IMR-90 (cell line): Measurements from ENCODE around the gene TMEM269. TPM values are rescaled to one million over a fixed set of nuclear protein-coding genes. Genes with fewer than 3 reads are reported as not detected.
"Not testable (repeated sequence)": the region's sequence is repeated elsewhere in the genome, so short reads cannot be mapped to it uniquely, and the experiment has no call there.

Source experiments
- ATAC-seq: fragments of 200-7000 bp; cut with Tn5 transposase; 2 replicates; pipeline ENCODE4 v1.9.1; 2020; ENCODE audit warnings: low read depth, mild to moderate bottlenecking, moderate library complexity
- BruUV-seq: library from RNA; stranded (reverse); fragments of 400-500 nt; replicated peaks from 2 replicates; lab custom pipeline; 2021; lab: Mats Ljungman, UMichigan
- CTCF ChIA-PET: fragments of 300-600 bp; formaldehyde crosslinking; extraction: SDS; loops from one replicate; lab custom pipeline; 2021; ENCODE audit warnings: antibody characterized with exemption; lab: Yijun Ruan, JAX
- POLR2A ChIA-PET: fragments of 300-600 bp; sonication (Branson Sonifier 250); formaldehyde crosslinking; loops from one replicate; lab custom pipeline; 2022; ENCODE audit warnings: antibody characterized with exemption; ENCODE audit not compliant: unreplicated experiment; lab: Charles Lee
- DNase-seq: peaks from one replicate; pipeline ENCODE4 v3.0.0; 2013
- H2AFZ ChIP-seq: replicated peaks from 2 replicates; pipeline ENCODE3; 2013; ENCODE audit warnings: low read length, mild to moderate bottlenecking; ENCODE audit not compliant: poor library complexity
- H2AK5ac ChIP-seq: 2 replicates; pipeline ENCODE4 v1.6.1; 2013; ENCODE audit warnings: low read depth, low read length, inconsistent platforms
- H2AK9ac ChIP-seq: replicated peaks from 2 replicates; pipeline ENCODE3; 2013; ENCODE audit warnings: mild to moderate bottlenecking, low read depth, low read length, moderate library complexity; ENCODE audit not compliant: poor library complexity
- H2BK120ac ChIP-seq: 2 replicates; pipeline ENCODE4 v1.6.1; 2013; ENCODE audit warnings: low read depth, low read length, inconsistent platforms
- H2BK15ac ChIP-seq: 3 replicates; pipeline ENCODE4 v1.6.1; 2013; ENCODE audit warnings: low read depth, low read length, inconsistent platforms
- H2BK20ac ChIP-seq: 2 replicates; pipeline ENCODE4 v1.6.1; 2013; ENCODE audit warnings: low read depth, mild to moderate bottlenecking, inconsistent platforms, low read length, moderate library complexity
- H2BK5ac ChIP-seq: 2 replicates; pipeline ENCODE4 v1.6.1; 2013; ENCODE audit warnings: mild to moderate bottlenecking, low read depth, low read length, inconsistent platforms; ENCODE audit not compliant: poor library complexity, severe bottlenecking
- H3K14ac ChIP-seq: replicated peaks from 2 replicates; pipeline ENCODE4 v1.6.1; 2013; ENCODE audit warnings: low read depth, low read length, inconsistent platforms
- H3K18ac ChIP-seq: 2 replicates; pipeline ENCODE4 v1.6.1; 2013; ENCODE audit warnings: low read depth, low read length, control low read depth
- H3K23ac ChIP-seq: 2 replicates; pipeline ENCODE4 v1.6.1; 2013; ENCODE audit warnings: low read depth, low read length, inconsistent platforms
- H3K27ac ChIP-seq: 2 replicates; pipeline ENCODE4 v1.5.1; 2013; ENCODE audit warnings: mild to moderate bottlenecking, control low read depth, low read length; ENCODE audit not compliant: insufficient read depth
- H3K27me3 ChIP-seq: 2 replicates; pipeline ENCODE4 v1.6.1; 2013; ENCODE audit warnings: low read length; ENCODE audit not compliant: control insufficient read depth, insufficient read depth
- H3K36me3 ChIP-seq: 2 replicates; pipeline ENCODE4 v1.6.1; 2013; ENCODE audit warnings: low read length, mixed read lengths; ENCODE audit not compliant: control insufficient read depth, insufficient read depth
- H3K4ac ChIP-seq: 2 replicates; pipeline ENCODE4 v1.6.1; 2013; ENCODE audit warnings: low read depth, low read length, inconsistent platforms
- H3K4me1 ChIP-seq: 2 replicates; pipeline ENCODE4 v1.6.1; 2013; ENCODE audit warnings: low read length, mixed read lengths; ENCODE audit not compliant: control insufficient read depth, insufficient read depth
- H3K4me2 ChIP-seq: 2 replicates; pipeline ENCODE4 v1.6.1; 2013; ENCODE audit warnings: low read depth, mild to moderate bottlenecking, control low read depth, low read length, moderate library complexity
- H3K4me3 ChIP-seq: 2 replicates; pipeline ENCODE4 v1.5.1; 2013; ENCODE audit warnings: low read depth, mild to moderate bottlenecking, control low read depth, low read length, moderate library complexity; ENCODE audit not compliant: insufficient read depth
- H3K56ac ChIP-seq: 2 replicates; pipeline ENCODE4 v1.6.1; 2013; ENCODE audit warnings: low read length, inconsistent platforms; ENCODE audit not compliant: insufficient read depth; ENCODE audit errors: extremely low read depth
- H3K79me1 ChIP-seq, 2 experiments: 2 replicates each; pipeline ENCODE4 v1.6.1; 2013; ENCODE audit warnings: low read length in 2 of 2, inconsistent platforms in 1 of 2, low read depth in 1 of 2
- H3K9ac ChIP-seq: 2 replicates; pipeline ENCODE4 v1.6.1; 2013; ENCODE audit warnings: low read depth, low read length, control low read depth
- H3K9me1 ChIP-seq: 2 replicates; pipeline ENCODE4 v1.6.1; 2013; ENCODE audit warnings: low read length, inconsistent platforms; ENCODE audit not compliant: insufficient read depth
- H3K9me3 ChIP-seq: 2 replicates; pipeline ENCODE4 v1.6.1; 2013; ENCODE audit warnings: low read length; ENCODE audit not compliant: control insufficient read depth, insufficient read depth
- H4K20me1 ChIP-seq: 2 replicates; pipeline ENCODE4 v1.6.1; 2013; ENCODE audit warnings: low read length, inconsistent platforms; ENCODE audit not compliant: insufficient read depth
- H4K5ac ChIP-seq: 2 replicates; pipeline ENCODE4 v1.6.1; 2013; ENCODE audit warnings: mild to moderate bottlenecking, low read depth, low read length, control low read depth
- H4K8ac ChIP-seq, 2 experiments: 2 replicates each; pipeline ENCODE4 v1.6.1; 2013; ENCODE audit warnings: low read depth in 2 of 2, low read length in 2 of 2, control low read depth in 1 of 2, inconsistent platforms in 1 of 2
- H4K91ac ChIP-seq: 2 replicates; pipeline ENCODE4 v1.6.1; 2013; ENCODE audit warnings: low read depth, low read length, inconsistent platforms; ENCODE audit not compliant: insufficient read depth
- WGBS, 2 experiments: methylation state at CpG; one replicate each; pipeline versions ENCODE4 v1.1.5 to v1.1.7; 2013; ENCODE audit warnings: missing lambda C conversion rate in 2 of 2; ENCODE audit not compliant: insufficient read length in 1 of 2; ENCODE audit errors: extremely low coverage in 2 of 2; 5-methylcytosine and 5-hydroxymethylcytosine counted together
- dilution Hi-C: fragments of 300-500 bp; cut with HindIII; formaldehyde crosslinking; loops from one replicate; pipeline ENCODE4 v1.14.3; 2018; ENCODE audit warnings: low sequenced_read_pairs; ENCODE audit not compliant: unreplicated experiment
- in situ Hi-C: fragments of 300-500 bp; cut with MboI; formaldehyde crosslinking; loops from 3 replicates; pipeline ENCODE4 v1.14.3; 2019; ENCODE audit warnings: low sequenced_read_pairs, inconsistent platforms, mixed read lengths
- intact Hi-C: fragments of 100-400 bp; cut with micrococcal nuclease; formaldehyde crosslinking; loops from 2 replicates; pipeline ENCODE4 v1.10.0; 2022
- polyA plus RNA-seq, 3 experiments: library from polyadenylated mRNA; depleted of rRNA; stranded (reverse); fragments of >200 nt; gene quantifications; 2 replicates each; pipeline ENCODE4 v1.2.3, GENCODE V29; 2012; ENCODE audit warnings: low replicate concordance in 1 of 3
- total RNA-seq: library from RNA; depleted of rRNA; stranded (reverse); fragments of >200 nt; gene quantifications from 2 replicates; pipeline ENCODE4 v1.2.3, GENCODE V29; 2012

Gene TMEM269
- total and polyA plus RNA-seq, 2 of the 4 experiments (the other 2 are of a cell fraction), result not detected

- H3K27me3 ChIP-seq, BruUV-seq, H3K27ac ChIP-seq, ATAC-seq, H3K14ac ChIP-seq, H3K4me2 ChIP-seq, H2BK5ac ChIP-seq, H3K4me1 ChIP-seq, H3K9me3 ChIP-seq, H3K4me3 ChIP-seq, H4K8ac ChIP-seq, H3K56ac ChIP-seq, H3K4ac ChIP-seq, H2AK5ac ChIP-seq, in situ Hi-C loops, H3K18ac ChIP-seq, H2BK15ac ChIP-seq, H4K91ac ChIP-seq, H2AK9ac ChIP-seq, H2BK120ac ChIP-seq, H2BK20ac ChIP-seq, intact Hi-C loops, H2AFZ ChIP-seq, H3K9ac ChIP-seq, DNase-seq, H4K5ac ChIP-seq, dilution Hi-C loops, CTCF ChIA-PET, POLR2A ChIA-PET, H3K23ac ChIP-seq: not testable (repeated sequence)
- H3K79me1 ChIP-seq, result peaks cover 30 to 43% of the 10 kb centered on the region in 2 experiments
- 100% methylated on average over 6 of the region's 8 CpGs; no CpG with 5 or more reads in 1 of the 2 experiments for WGBS, 2 experiments
- H3K9me1 ChIP-seq, result peaks cover 17% of the 10 kb centered on the region
- H4K20me1 ChIP-seq, result peaks cover 19% of the 10 kb centered on the region
- H3K36me3 ChIP-seq, result peaks cover 74% of the 10 kb centered on the region
Observed at GRCh38 chr1:42751511-42752070, 33.2 kb upstream of the TMEM269 start.
